Measurements from ENCODE around the gene OXNAD1.

Gene OXNAD1

DNA sequence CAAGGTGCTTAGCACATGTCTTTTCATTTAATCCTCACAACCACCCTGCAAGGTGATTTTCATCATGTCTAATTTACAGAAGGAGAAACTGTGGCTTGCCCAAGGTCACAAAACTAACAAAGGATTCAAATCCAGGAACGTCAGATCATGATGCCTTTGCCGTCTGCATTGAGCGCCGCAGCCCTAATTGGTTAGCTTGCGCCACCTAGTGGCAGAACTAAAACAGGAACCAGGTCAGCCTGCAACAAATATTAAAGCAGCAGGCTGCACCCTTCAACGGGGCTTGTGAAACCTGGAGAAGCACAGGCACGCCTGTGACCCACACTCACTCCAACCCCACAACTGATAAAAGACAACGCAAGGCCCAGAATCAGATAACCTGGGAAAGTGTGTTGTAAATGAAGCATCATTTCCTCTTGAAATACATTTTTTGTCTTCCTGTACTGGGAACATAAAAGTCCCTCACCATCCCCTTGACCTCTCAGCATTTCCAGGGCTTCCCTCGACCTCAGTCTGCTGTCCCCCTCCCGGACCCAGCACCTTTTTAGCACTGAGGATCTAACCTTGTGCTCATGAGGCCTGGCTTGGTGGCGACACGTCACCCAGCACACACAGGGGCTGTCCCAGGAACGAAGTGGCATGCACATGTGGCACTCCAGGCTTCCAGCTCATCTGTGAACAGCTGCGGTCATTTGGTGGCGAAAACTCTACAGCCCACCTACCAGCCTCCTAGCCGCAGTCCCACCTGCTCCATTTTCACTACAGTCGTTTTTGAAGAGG, 17.5 kb upstream of the OXNAD1 start:
- peak; percentile 40 to 63 for DNase-seq (ENCODE audit: low read depth in 2 of 2, low spot score in 1 of 2)

GRCh38 chr3:16248556-16248955, 16.5 kb upstream of the OXNAD1 start:
- DNase-seq (ENCODE audit: low read depth in 2 of 2, low spot score in 1 of 2): no peak

DNA sequence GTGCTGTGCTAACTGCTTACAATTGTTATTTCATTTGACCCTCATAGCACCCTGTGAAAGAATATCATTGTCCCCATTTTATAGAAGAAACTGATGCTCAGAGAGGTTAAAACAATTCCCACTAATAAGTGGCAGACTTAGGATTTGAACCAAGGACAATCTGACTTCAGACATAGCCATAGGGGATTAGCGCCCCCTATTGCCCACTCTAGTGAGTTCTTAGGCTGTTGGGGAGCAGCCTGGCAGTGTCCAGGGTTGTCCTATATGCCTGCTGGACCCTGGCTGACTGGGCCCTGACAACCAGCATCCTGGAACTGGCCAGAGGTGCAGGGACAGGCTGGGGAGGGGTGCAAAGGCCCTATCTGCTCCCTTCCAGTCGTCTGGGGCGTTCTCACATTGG, 15.7 kb upstream of the OXNAD1 start:
- DNase-seq (ENCODE audit: low read depth in 2 of 2, low spot score in 1 of 2): no peak

DNA sequence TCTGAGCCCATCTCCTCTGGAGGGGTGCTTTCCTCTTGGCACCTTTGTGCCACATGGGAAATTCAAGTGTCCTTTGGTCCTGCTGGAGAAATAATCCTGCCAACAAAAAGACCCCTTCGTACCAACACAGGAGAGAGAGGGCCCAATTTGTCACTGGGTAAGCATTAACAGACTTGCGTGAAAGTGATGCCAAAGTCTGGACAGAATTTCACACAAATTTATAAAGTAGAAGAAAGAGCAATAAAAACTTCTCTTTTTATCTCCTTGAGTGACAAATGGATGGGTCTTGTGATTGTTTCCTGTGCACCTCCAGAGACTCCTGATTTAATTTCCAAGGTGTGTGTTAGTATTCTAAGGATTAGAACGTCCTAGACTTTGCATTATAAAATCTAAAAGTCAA, 15.1 kb upstream of the OXNAD1 start:
- no peak for DNase-seq (ENCODE audit: low read depth in 2 of 2, low spot score in 1 of 2)

GRCh38 chr3:16251316-16252085, 13.5 kb upstream of the OXNAD1 start:
- DNase-seq (ENCODE audit: low read depth in 2 of 2, low spot score in 1 of 2): no peak

GRCh38 chr3:16252243-16252978, 12.6 kb upstream of the OXNAD1 start:
- no peak for DNase-seq (ENCODE audit: low read depth in 2 of 2, low spot score in 1 of 2)

- no peak for DNase-seq (ENCODE audit: low read depth in 2 of 2, low spot score in 1 of 2)
These were observed 12.0 kb upstream of the OXNAD1 start for GRCh38 chr3:16252988-16253387.

GRCh38 chr3:16253601-16254000, 11.4 kb upstream of the OXNAD1 start:
- DNase-seq (ENCODE audit: low read depth in 2 of 2, low spot score in 1 of 2): no peak

GRCh38 chr3:16254916-16255315, 10.1 kb upstream of the OXNAD1 start:
- DNase-seq (ENCODE audit: low read depth in 2 of 2, low spot score in 1 of 2): no peak

GRCh38 chr3:16255326-16255725, 9.7 kb upstream of the OXNAD1 start:
- DNase-seq (ENCODE audit: low read depth in 2 of 2, low spot score in 1 of 2): no peak

DNA sequence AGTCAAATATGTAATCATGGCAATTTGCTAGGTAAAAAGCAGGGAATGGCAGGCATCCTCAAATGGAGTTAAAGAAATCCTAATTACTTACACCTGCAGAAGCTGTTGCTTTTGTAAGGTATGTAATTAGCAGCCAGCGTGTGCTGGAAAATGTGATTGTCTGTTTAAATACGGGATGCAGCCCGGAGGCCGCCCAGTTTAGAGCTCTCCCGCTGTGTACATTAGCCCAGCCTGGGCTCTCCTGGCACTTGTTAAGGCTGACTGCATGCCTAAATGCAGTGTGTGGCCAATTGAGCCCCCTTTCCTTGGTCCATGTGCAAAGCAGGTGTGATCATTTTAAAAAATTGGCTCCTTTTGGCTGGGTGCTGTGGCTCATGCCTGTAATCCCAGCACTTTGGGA, 9.3 kb upstream of the OXNAD1 start:
- DNase-seq (ENCODE audit: low read depth in 2 of 2, low spot score in 1 of 2): no peak

GRCh38 chr3:16257309-16257708, 7.7 kb upstream of the OXNAD1 start:
- DNase-seq (ENCODE audit: low read depth in 2 of 2, low spot score in 1 of 2): no peak

GRCh38 chr3:16258177-16258576, 6.8 kb upstream of the OXNAD1 start:
- DNase-seq (ENCODE audit: low read depth in 2 of 2, low spot score in 1 of 2): no peak

GRCh38 chr3:16258866-16259265, 6.1 kb upstream of the OXNAD1 start:
- no peak for DNase-seq (ENCODE audit: low read depth in 2 of 2, low spot score in 1 of 2)

DNA sequence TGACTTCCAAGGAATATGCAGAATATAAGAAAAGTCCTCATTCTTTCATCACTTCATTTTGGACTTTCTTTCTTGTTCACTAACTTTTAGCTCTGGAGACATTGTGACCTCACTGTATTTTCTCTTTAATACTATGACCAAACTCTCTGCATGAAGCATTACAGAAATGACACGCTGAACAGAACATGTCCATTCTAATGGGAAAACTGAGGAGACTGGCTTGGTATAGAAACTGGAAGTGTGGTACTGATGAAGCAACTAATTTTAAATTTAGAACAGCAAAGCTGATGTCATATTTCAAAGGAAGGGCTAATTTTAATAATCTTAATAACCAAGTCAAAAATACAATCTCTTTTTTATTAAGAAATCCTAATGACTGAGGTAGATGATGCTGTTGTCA, 5.0 kb upstream of the OXNAD1 start:
- DNase-seq (ENCODE audit: low read depth in 2 of 2, low spot score in 1 of 2): no peak

DNA sequence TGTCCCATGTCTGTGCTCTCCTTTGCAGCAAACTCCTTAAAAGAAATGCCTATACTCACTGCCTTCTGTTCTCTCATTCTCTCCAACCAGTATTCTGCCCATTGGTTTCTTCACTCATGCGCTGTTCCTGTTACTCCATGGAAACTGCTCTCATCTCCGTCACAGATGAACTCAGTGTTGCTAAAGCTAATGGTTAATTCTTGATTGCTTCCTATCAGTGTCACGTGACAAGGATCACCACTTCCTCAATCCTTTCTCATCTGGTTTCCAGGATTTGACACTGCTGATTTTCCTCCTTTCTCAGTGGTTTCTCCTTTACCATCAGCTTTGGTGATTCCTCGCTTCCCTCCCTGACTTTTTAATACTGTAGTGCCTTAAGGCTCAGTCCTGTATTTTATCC, 2.8 kb upstream of the OXNAD1 start:
- DNase-seq (ENCODE audit: low read depth in 2 of 2, low spot score in 1 of 2): no peak

DNA sequence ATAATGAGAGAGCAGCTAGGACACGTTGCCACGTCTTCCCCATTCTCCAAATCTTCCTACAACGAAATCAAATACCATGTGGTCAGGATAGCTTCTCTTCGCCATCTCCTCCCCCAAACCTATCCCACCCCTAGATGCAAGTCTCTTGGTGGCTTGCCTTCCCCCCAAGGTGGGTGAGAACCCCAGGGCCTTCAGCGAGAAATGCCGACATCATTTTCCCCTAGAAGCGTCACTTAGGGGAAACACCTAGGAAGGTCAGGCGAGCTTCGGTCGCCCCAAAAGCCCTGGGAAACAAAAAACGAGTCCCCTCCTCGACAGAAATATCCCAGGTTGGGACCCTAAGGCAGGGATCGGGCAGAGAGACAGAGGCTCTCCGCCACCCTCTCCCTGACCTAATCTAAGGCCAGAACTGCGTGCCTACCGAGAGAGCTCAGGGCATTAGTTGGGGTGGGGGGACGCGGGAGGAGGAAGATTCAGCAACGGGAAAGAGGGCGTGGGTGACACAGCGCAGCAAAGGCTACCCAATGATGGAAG, 771 bp upstream of the OXNAD1 start:
- DNase-seq (ENCODE audit: low read depth in 2 of 2, low spot score in 1 of 2): no peak

DNA sequence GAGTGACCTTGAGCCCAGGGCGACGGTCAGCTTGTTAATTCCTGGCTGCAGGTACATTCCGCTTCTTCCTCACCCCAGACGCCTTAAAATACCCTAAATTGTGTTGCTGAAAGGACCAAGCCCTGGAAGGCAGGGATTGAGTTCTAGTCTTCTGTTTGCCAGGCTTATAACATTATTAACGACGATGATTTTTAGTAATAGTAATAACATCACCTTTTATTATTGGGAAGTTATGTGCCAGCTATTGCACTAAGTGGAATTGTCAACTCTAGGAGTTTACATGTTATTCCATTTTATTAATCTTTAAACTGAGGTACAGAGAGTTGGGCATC, 409 bp downstream of the OXNAD1 start:
- no peak for DNase-seq (ENCODE audit: low read depth in 2 of 2, low spot score in 1 of 2)

DNA sequence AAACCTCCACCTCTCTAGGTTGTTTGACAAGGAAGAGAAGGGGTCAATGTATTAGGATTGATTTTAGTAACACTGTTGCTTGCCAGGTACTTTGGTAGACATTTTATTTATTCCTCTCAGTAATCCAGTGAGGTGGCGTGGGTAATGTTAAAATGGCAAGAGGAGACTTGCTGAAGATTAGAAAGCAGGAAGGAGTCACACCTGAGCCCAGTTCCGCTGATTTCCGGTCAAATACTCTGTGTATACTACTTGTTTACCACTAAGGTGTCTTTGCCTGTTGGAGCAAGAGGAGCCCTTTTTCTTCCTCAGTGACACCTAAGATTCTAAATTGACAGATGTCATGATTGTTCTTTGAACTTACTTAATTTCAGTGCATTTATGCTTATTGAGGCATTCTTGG, 1.7 kb downstream of the OXNAD1 start:
- DNase-seq (ENCODE audit: low read depth in 2 of 2, low spot score in 1 of 2): no peak

- no peak for DNase-seq (ENCODE audit: low read depth in 2 of 2, low spot score in 1 of 2)
These were observed 5.8 kb downstream of the OXNAD1 start for GRCh38 chr3:16270855-16271254.

GRCh38 chr3:16272588-16272987, 7.6 kb downstream of the OXNAD1 start:
- no peak for DNase-seq (ENCODE audit: low read depth in 2 of 2, low spot score in 1 of 2)

DNA sequence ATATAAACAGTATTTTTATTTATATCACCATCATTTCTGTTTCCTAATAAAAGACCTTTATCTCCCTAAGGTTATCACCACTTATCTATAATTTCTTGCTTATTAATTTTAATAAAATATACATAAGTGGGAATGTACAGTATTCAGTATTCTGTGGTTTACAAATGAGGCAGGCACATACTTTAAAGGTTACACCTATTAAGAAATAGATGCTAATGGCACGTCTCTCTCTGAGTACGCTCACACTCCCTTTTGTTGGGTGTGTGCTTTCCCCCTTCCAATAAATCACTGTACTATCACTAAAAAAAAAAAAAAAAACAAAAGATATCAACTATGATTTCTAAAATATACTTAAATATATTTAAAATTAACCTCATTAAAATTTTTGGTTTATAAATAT, 8.9 kb downstream of the OXNAD1 start:
- no peak for DNase-seq (ENCODE audit: low read depth in 2 of 2, low spot score in 1 of 2)

Data from stimulated activated CD8-positive, alpha-beta memory T cell treated with anti-CD3 and anti-CD28 coated beads, Interleukin-4, amount 100 ng/mL, for 4 hours (primary cell).